Measurements from ENCODE around the gene SPAG4.

Gene SPAG4

DNA sequence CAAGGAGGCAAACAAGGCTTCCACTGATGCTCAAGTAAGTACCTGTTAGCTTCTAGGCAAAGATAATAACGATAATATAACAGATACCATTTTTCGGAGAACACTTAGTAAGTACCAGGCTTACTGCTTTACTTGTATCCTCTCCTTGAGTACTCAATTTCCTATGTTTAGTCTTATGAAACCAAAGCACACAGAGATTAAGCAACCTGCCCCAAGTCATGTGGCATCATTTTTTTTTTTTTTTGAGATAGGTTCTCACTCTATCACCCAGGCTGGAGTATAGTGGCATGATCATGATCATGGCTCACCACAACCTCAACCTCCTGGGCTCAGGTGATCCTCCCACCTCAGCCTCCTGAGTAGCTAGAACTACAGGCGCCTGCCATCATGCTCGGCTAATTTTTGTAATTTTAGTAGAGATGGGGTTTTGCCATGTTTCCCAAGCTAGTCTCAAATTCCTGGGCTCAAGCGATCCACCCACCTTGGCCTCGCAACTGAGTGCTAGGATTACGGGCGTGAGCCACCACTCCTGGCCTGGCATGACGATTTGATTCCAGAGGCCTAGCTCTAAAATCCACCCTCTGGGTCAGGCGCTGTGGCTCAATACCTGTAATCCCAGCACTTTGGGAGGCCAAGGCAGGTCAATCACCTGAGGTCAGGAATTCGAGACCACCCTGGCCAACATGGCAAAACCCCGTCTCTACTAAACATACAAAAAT lies 14.0 kb downstream of the SPAG4 start:
- Histone ChIP-seq H3K4me3 (ENCODE audit: low read length) (no peak overlapping the region), H3K27ac (ENCODE audit: low read length) (no peak overlapping the region), H4K20me1 (ENCODE audit: insufficient read depth, low read length) (no peaks in the 10 kb centered on the region), H3F3A (ENCODE audit: insufficient read depth, low read length) (no peaks in the 10 kb centered on the region), H2AFZ (ENCODE audit: low read length) (no peak overlapping the region), H3K9me2 (replicated peaks; ENCODE audit: insufficient read depth, low read length) (no peaks in the 10 kb centered on the region), H3K4me2 (ENCODE audit: low read depth, low read length) (no peak overlapping the region), H3K27me3 (replicated peaks; ENCODE audit: insufficient read depth, low read length) (no peaks in the 10 kb centered on the region), H3K36me3 (replicated peaks; ENCODE audit: insufficient read depth, low read length) (no peaks in the 10 kb centered on the region), H3K9me3 (replicated peaks; ENCODE audit: insufficient read depth, low read length) (no peaks in the 10 kb centered on the region), H3K4me1 (ENCODE audit: low read length) (no peaks in the 10 kb centered on the region), H3K79me2 (ENCODE audit: low read length) (no peaks in the 10 kb centered on the region), H3K9ac (ENCODE audit: low read length) (no peak overlapping the region)
- no peak for DNase-seq
- TF ChIP-seq EZH2 (optimal IDR thresholded peaks at IDR 0.05; ENCODE audit: low read depth, low read length): no peak
- TF ChIP-seq, protein P1, sequence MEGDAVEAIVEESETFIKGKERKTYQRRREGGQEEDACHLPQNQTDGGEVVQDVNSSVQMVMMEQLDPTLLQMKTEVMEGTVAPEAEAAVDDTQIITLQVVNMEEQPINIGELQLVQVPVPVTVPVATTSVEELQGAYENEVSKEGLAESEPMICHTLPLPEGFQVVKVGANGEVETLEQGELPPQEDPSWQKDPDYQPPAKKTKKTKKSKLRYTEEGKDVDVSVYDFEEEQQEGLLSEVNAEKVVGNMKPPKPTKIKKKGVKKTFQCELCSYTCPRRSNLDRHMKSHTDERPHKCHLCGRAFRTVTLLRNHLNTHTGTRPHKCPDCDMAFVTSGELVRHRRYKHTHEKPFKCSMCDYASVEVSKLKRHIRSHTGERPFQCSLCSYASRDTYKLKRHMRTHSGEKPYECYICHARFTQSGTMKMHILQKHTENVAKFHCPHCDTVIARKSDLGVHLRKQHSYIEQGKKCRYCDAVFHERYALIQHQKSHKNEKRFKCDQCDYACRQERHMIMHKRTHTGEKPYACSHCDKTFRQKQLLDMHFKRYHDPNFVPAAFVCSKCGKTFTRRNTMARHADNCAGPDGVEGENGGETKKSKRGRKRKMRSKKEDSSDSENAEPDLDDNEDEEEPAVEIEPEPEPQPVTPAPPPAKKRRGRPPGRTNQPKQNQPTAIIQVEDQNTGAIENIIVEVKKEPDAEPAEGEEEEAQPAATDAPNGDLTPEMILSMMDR (IDR thresholded peaks at IDR 0.05; ENCODE audit: low read length): no peak
- TF ChIP-seq EZH2phosphoT487 (IDR thresholded peaks at IDR 0.05; ENCODE audit: low read length): no peak

DNA sequence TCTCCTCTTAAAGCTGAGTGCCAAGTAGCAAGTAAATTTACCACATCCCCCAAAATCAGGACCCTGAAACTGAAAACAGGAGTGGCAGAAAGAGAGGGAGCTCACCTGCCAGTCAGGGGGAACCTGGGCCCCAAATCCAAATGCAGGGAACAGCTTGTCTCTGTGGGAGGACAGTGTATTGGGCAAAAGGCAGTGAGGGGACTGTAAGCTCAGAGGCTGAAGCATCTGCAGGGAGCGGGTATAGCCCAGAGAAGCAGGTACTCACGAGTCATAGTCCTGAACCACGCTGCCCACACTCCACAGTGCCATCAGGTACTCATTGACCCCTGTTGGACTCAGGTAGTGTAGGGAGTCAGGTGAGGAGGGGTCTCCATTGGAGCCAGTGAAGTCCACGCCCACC lies 15.0 kb downstream of the SPAG4 start:
- no peak overlapping the region for H2AFZ ChIP-seq (ENCODE audit: low read length)
- no peak overlapping the region for H3K4me2 ChIP-seq (ENCODE audit: low read depth, low read length)
- no peak overlapping the region for H3K27ac ChIP-seq (ENCODE audit: low read length)
- peaks cover 3% of the 10 kb centered on the region; the same call in 1 of the 2 replicates for H3K79me2 ChIP-seq (ENCODE audit: low read length)
- TF ChIP-seq, protein P1 (IDR thresholded peaks at IDR 0.05; ENCODE audit: low read length): no peak
- no peak for TF ChIP-seq EZH2 (optimal IDR thresholded peaks at IDR 0.05; ENCODE audit: low read depth, low read length)
- H3K9me3 ChIP-seq (replicated peaks; ENCODE audit: insufficient read depth, low read length): no peaks in the 10 kb centered on the region
- no peak overlapping the region for H3K4me3 ChIP-seq (ENCODE audit: low read length)
- H4K20me1 ChIP-seq (ENCODE audit: insufficient read depth, low read length): no peaks in the 10 kb centered on the region
- DNase-seq: no peak
- no peaks in the 10 kb centered on the region for H3K9me2 ChIP-seq (replicated peaks; ENCODE audit: insufficient read depth, low read length)
- H3K36me3 ChIP-seq (replicated peaks; ENCODE audit: insufficient read depth, low read length): no peaks in the 10 kb centered on the region
- no peaks in the 10 kb centered on the region for H3K27me3 ChIP-seq (replicated peaks; ENCODE audit: insufficient read depth, low read length)
- no peak overlapping the region for H3K9ac ChIP-seq (ENCODE audit: low read length)
- H3K4me1 ChIP-seq (ENCODE audit: low read length): no peaks in the 10 kb centered on the region
- no peaks in the 10 kb centered on the region for H3F3A ChIP-seq (ENCODE audit: insufficient read depth, low read length)

DNA sequence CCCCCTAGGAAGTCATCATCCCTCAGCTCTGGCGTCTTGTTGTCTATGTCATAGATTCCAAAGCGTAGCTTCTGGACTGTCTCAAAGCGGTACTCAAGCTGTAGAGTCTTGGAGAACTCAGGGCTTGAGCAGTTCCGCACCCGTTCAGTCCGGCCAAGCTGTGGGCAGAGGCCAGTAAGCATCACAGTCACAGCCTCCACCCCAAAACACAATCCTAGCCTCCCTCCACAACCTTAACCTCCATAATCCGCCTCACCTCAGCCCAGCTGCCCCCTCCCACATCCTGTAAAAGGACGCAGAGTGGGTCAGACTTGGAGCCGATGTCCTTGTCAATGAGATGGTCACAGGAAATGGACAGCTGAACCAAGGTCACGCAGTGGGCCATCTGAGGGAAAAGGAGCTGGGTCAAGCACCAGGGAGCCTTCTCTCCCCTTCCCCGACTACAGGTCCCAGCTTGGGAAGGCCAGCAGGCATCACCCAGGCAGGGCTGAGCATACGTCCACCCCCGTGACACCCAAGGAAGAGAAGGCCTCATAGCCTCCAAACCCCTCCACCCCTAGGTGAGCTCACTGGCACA lies 17.0 kb downstream of the SPAG4 start:
- Histone ChIP-seq H3K9me2 (replicated peaks; ENCODE audit: insufficient read depth, low read length) (no peaks in the 10 kb centered on the region), H3K27me3 (replicated peaks; ENCODE audit: insufficient read depth, low read length) (no peaks in the 10 kb centered on the region), H3F3A (ENCODE audit: insufficient read depth, low read length) (no peaks in the 10 kb centered on the region), H3K27ac (ENCODE audit: low read length) (no peak overlapping the region), H4K20me1 (ENCODE audit: insufficient read depth, low read length) (no peaks in the 10 kb centered on the region), H3K4me3 (ENCODE audit: low read length) (no peak overlapping the region), H3K9me3 (replicated peaks; ENCODE audit: insufficient read depth, low read length) (no peaks in the 10 kb centered on the region), H3K36me3 (replicated peaks; ENCODE audit: insufficient read depth, low read length) (no peaks in the 10 kb centered on the region), H3K79me2 (ENCODE audit: low read length) (peaks cover 13% of the 10 kb centered on the region), H2AFZ (ENCODE audit: low read length) (no peak overlapping the region), H3K4me1 (ENCODE audit: low read length) (no peaks in the 10 kb centered on the region), H3K4me2 (ENCODE audit: low read depth, low read length) (no peak overlapping the region), H3K9ac (ENCODE audit: low read length) (no peak overlapping the region)
- DNase-seq: no peak
- TF ChIP-seq EZH2phosphoT487 (IDR thresholded peaks at IDR 0.05; ENCODE audit: low read length): no peak
- TF ChIP-seq, protein P1 (IDR thresholded peaks at IDR 0.05; ENCODE audit: low read length): no peak
- no peak for TF ChIP-seq EZH2 (optimal IDR thresholded peaks at IDR 0.05; ENCODE audit: low read depth, low read length)
